Gastrocnemius medialis (tissue), 4 donors: ENCODE results near the gene RSBN1L. TPM values are rescaled to one million over a fixed set of nuclear protein-coding genes. Genes with fewer than 3 reads are reported as not detected.

Source experiments
- ATAC-seq, 2 donors: fragments of 150-250 bp; one replicate each; pipeline ENCODE4 v1.9.1; 2016
- DNase-seq, 2 donors: peaks; one replicate each; pipeline ENCODE4 v3.0.0-alpha.2; 2019
- H3K27ac ChIP-seq, 4 donors: fragments of 200-600 bp; sonication (generic); 1 replicate in 1 of 4; 2 replicates in 3 of 4; pipeline ENCODE4 v1.5.1; 2016 to 2018; ENCODE audit warnings: mild to moderate bottlenecking in 2 of 4, moderate library complexity in 1 of 4
- H3K27me3 ChIP-seq, 3 donors: fragments of 200-600 bp; sonication (generic) in 2 of 3; 1 replicate in 1 of 3; 2 replicates in 2 of 3; pipeline versions ENCODE4 v1.5.1 to v1.6.0; 2016 to 2019; ENCODE audit warnings: mild to moderate bottlenecking in 1 of 3, moderate library complexity in 1 of 3
- H3K36me3 ChIP-seq, 2 donors: fragments of 200-600 bp; sonication (generic) in 1 of 2; one replicate each; pipeline ENCODE4 v1.5.1; 2017 to 2018
- H3K4me1 ChIP-seq, 2 donors: fragments of 200-600 bp; sonication (generic) in 1 of 2; one replicate each; pipeline ENCODE4 v1.5.1; 2016 to 2017; ENCODE audit warnings: mild to moderate bottlenecking in 2 of 2
- H3K4me3 ChIP-seq, 4 donors: fragments of 200-600 bp; sonication (generic) in 3 of 4; 1 replicate in 1 of 4; 2 replicates in 3 of 4; pipeline ENCODE4 v1.5.1; 2016 to 2019; ENCODE audit warnings: mild to moderate bottlenecking in 2 of 4
- H3K9me3 ChIP-seq, 3 donors: fragments of 200-600 bp; sonication (generic) in 2 of 3; 1 replicate in 1 of 3; 2 replicates in 2 of 3; pipeline ENCODE4 v1.5.1; 2016 to 2019
- POLR2A ChIP-seq, 2 donors: fragments of 450-650 bp; IDR thresholded peaks; one replicate each; pipeline ENCODE4 v1.6.1; 2017; ENCODE audit warnings: antibody characterized with exemption in 2 of 2, mild to moderate bottlenecking in 2 of 2, moderate library complexity in 2 of 2
- in situ Hi-C, 4 donors: fragments of 200-750 bp; cut with MboI; loops; one replicate each; pipeline versions ENCODE4 v1.15.0 to v1.8.0; 2017; ENCODE audit warnings: low sequenced_read_pairs in 4 of 4
- intact Hi-C: fragments of 100-400 bp; cut with DNase I; formaldehyde crosslinking; loops from one replicate; pipeline ENCODE4 v1.15.1; 2023; ENCODE audit warnings: low total_unique reads
- total RNA-seq, 4 donors: library from RNA; depleted of rRNA; stranded (reverse); fragments of >200 nt; gene quantifications; one replicate each; pipeline versions ENCODE4 v1.1.0 to v1.2.3, GENCODE V29; 2016
- TF ChIP-seq, protein P1 (sequence below), 5 experiments: fragments of 450-650 bp in 3 of 5; fragments of 200-600 bp in 2 of 5; sonication (generic) in 2 of 5; IDR thresholded peaks in 4 of 5; conservative IDR thresholded peaks in 1 of 5; 1 replicate in 4 of 5; 2 replicates in 1 of 5; pipeline ENCODE4 v1.5.1; 2016 to 2019; ENCODE audit warnings: antibody characterized with exemption in 5 of 5, mild to moderate bottlenecking in 3 of 5, moderate library complexity in 3 of 5

The RSBN1L gene
- total RNA-seq, 4 donors from 2014 or later = 5.1 to 11.7 (median 8.7) TPM

DNA sequence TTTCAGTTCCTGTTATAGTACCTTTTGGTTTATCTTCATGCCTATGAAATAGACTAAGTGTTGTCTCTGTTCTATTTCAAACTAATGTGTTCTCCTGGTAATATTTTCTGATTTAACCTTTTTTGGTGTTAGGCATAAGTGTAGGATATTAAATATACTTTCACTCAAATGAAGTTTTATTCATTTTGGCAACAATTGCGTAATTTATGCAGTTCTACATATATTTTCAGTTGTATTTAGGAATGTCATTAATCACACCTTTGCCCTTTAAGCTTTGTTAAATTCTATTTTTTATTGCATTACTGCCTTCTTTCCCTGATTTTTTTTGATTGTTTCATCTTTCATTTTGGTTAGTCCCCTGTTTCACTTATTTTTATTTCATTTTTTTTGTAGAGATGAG is 47.3 kb downstream of the RSBN1L start:
- no peak for DNase-seq
- H3K4me1 ChIP-seq = peaks cover 0 to 12% of the 10 kb centered on the region in 2 donors
- no peak for ATAC-seq
- in situ Hi-C loops (no loop called here), intact Hi-C loops (no loop called here)
- H3K27me3 ChIP-seq = no peaks in the 10 kb centered on the region
- no peak overlapping the region for H3K4me3 ChIP-seq
- H3K9me3 ChIP-seq = no peaks in the 10 kb centered on the region
- no peaks in the 10 kb centered on the region for H3K36me3 ChIP-seq
- TF ChIP-seq POLR2A (IDR thresholded peaks at IDR 0.05) = no peak
- TF ChIP-seq, protein P1, sequence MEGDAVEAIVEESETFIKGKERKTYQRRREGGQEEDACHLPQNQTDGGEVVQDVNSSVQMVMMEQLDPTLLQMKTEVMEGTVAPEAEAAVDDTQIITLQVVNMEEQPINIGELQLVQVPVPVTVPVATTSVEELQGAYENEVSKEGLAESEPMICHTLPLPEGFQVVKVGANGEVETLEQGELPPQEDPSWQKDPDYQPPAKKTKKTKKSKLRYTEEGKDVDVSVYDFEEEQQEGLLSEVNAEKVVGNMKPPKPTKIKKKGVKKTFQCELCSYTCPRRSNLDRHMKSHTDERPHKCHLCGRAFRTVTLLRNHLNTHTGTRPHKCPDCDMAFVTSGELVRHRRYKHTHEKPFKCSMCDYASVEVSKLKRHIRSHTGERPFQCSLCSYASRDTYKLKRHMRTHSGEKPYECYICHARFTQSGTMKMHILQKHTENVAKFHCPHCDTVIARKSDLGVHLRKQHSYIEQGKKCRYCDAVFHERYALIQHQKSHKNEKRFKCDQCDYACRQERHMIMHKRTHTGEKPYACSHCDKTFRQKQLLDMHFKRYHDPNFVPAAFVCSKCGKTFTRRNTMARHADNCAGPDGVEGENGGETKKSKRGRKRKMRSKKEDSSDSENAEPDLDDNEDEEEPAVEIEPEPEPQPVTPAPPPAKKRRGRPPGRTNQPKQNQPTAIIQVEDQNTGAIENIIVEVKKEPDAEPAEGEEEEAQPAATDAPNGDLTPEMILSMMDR (IDR thresholded peaks at IDR 0.05 in 4 of 5, conservative IDR thresholded peaks at IDR 0.05 in 1 of 5) = no peak
- no peak overlapping the region for H3K27ac ChIP-seq

DNA sequence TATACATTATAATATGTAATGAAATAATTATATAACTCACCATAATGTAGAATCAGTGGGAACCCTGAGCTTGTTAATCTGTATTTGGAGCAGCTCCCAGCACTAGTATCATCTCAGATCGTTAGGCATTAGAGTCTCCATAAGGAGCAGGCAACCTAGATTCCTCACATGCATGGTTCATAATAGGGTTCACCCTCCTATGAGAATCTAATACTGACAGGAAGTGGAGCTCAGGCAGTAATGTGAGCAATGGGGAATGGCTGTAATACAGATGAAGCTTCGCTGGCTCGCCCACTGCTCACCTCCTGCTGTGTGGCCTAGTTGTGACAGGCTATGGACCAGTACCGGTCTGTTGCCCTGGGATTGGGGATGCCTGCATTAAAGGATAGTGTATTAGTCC is 49.5 kb downstream of the RSBN1L start:
- TF ChIP-seq POLR2A (IDR thresholded peaks at IDR 0.05) = no peak
- TF ChIP-seq, protein P1 (IDR thresholded peaks at IDR 0.05 in 4 of 5, conservative IDR thresholded peaks at IDR 0.05 in 1 of 5) = no peak
- Histone ChIP-seq H3K9me3 (no peaks in the 10 kb centered on the region), H3K36me3 (no peaks in the 10 kb centered on the region), H3K27me3 (no peaks in the 10 kb centered on the region), H3K4me3 (no peak overlapping the region), H3K4me1 (peaks cover 0 to 12% of the 10 kb centered on the region in 2 donors), H3K27ac (no peak overlapping the region)
- intact Hi-C loops (no loop called here), in situ Hi-C loops (no loop called here)
- no peak for DNase-seq
- ATAC-seq = no peak

DNA sequence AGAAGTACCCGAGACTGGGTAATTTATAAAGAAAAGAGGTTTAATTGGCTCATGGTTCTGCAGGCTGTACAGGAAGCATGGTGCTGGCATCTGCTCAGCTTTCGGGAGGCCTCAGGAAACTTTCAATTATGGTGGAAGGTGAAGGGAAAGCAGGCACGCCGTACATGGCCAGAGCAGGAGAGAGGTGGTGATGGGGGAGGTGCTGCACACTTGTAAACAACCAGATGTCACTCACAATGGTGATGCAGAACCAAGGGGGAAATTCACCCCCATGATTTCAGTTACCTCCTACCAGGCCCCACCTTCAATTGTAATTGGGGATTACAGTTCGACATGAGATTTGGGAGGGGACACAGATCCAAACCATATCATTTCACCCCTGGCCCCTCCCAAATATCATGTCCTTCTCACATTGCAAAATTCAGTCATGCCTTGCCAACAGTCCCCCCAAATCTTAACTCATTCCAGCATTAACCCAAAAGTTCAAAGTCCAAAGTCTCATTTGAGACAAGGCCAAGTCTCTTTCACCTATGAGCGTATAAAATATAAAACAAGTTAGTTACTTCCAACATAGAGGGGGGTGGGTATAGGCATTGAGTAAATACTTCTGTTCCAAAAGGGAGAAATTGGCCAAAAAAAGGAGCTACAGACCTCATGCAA is 50.0 kb downstream of the RSBN1L start:
- ATAC-seq (no peak), DNase-seq (no peak)
- H3K4me1 ChIP-seq = peaks cover 1 to 16% of the 10 kb centered on the region in 2 donors
- in situ Hi-C loops (no loop called here), intact Hi-C loops (no loop called here)
- H3K27me3 ChIP-seq = no peaks in the 10 kb centered on the region
- H3K4me3 ChIP-seq = no peak overlapping the region
- no peak overlapping the region for H3K27ac ChIP-seq
- no peak for TF ChIP-seq POLR2A (IDR thresholded peaks at IDR 0.05)
- TF ChIP-seq, protein P1 (IDR thresholded peaks at IDR 0.05 in 4 of 5, conservative IDR thresholded peaks at IDR 0.05 in 1 of 5) = no peak
- H3K36me3 ChIP-seq = no peaks in the 10 kb centered on the region
- H3K9me3 ChIP-seq = no peaks in the 10 kb centered on the region

DNA sequence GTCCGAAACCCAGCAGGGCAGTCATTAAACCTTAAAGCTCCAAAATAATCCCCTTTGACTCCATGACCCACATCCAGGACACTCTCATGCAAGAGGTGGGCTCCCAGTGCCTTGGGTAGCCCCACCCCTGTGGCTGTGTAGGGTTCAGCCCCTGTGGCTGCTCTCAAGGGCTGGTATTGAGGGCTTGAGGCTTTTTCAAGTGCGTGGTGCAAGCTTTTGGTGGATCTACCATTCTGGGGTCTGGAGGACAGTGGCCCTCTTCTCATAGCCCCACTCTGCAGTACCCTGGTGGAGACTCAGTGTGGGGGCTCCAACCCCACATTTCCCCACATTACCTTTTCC is 50.5 kb downstream of the RSBN1L start:
- TF ChIP-seq POLR2A (IDR thresholded peaks at IDR 0.05) = no peak
- TF ChIP-seq, protein P1 (IDR thresholded peaks at IDR 0.05 in 4 of 5, conservative IDR thresholded peaks at IDR 0.05 in 1 of 5) = no peak
- Histone ChIP-seq H3K9me3 (no peaks in the 10 kb centered on the region), H3K4me1 (peaks cover 6 to 20% of the 10 kb centered on the region in 2 donors), H3K36me3 (no peaks in the 10 kb centered on the region), H3K27ac (no peak overlapping the region), H3K4me3 (no peak overlapping the region), H3K27me3 (no peaks in the 10 kb centered on the region)
- ATAC-seq (no peak), DNase-seq (no peak)
- in situ Hi-C loops = no loop called here
- intact Hi-C loops = no loop called here

DNA sequence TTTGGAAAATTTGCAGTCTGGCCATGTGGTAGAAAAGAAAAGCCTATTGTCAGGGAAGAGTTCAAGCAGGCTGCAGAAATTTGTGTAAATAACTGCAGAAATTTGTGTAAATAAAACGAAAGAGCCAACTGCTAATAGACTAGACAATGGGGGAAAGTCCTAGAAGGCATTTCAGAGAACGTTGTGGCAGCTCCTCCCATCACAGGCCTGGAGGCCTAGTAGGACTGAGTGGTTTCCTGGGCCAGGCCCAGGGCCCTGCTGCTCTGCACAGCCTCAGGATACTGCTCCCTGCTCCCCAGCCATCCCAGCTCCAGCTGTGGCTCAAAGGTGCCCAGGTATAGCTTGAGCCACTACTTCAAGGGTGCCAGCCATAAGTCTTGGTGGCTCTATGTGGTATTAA is 50.9 kb downstream of the RSBN1L start:
- Histone ChIP-seq H3K4me1 (peaks cover 9 to 24% of the 10 kb centered on the region in 2 donors), H3K9me3 (no peaks in the 10 kb centered on the region), H3K27ac (no peak overlapping the region), H3K4me3 (no peak overlapping the region), H3K27me3 (no peaks in the 10 kb centered on the region), H3K36me3 (no peaks in the 10 kb centered on the region)
- no peak for TF ChIP-seq POLR2A (IDR thresholded peaks at IDR 0.05)
- TF ChIP-seq, protein P1 (IDR thresholded peaks at IDR 0.05 in 4 of 5, conservative IDR thresholded peaks at IDR 0.05 in 1 of 5) = no peak
- ATAC-seq = no peak
- intact Hi-C loops = no loop called here
- no peak for DNase-seq
- in situ Hi-C loops = no loop called here
